Heart left ventricle (tissue), 13 donors: ENCODE data around the gene SIAE.

Source experiments
- CTCF ChIP-seq, 12 donors: fragments of 200-600 bp; sonication (generic) in 4 of 12; IDR thresholded peaks; one replicate each; pipeline versions ENCODE4 v1.5.0 to v1.8.0; 2018 to 2022; ENCODE audit warnings: antibody characterized with exemption in 12 of 12, mild to moderate bottlenecking in 5 of 12
- POLR2A ChIP-seq, 2 donors: fragments of 450-650 bp; IDR thresholded peaks; one replicate each; pipeline ENCODE4 v1.6.1; 2017; ENCODE audit warnings: antibody characterized with exemption in 2 of 2, mild to moderate bottlenecking in 2 of 2, moderate library complexity in 2 of 2
- donor health status: ischemic (EF 13 %, LVEDD 7.1; RV severe dilation, severe dysfunction).
- donor health status: DM: no; HTN: yes; CAD: no.
- donor health status: DM: no; HTN: no; CAD: no.
- donor health status: ischemic (EF 25% LVEDD 6.9; RV normal size, moderate dysfunction).
- donor health status: ischemic (EF 25% LVEDD 5.7; RV mildly dilated, moderate dysfunction).
- donor health status: ischemic (EF 35%, LVEDD 5.7; RV mildly dilated, moderate dysfunction).
- donor health status: nonischemic (EF 11% LVEDD 7.7; RV severe dilation, severe dysfunction).
- donor health status: DM: yes; HTN: yes; CAD: no.
- donor health status: PGD.
- donor health status: ischemic (EF 29% LVEDD 5.4; RV normal size, mild dysfunction).
- donor health status: nonischemic (EF 23%, LVEDD 6.1; RV moderate dilation, normal function).

GRCh38 chr11:124611064-124611463, 62.5 kb downstream of the SIAE start, which contains the start of gene PANX3:
- TF ChIP-seq POLR2A (IDR thresholded peaks at IDR 0.05) = no peak
- TF ChIP-seq CTCF (IDR thresholded peaks at IDR 0.05) = no peak
